Peyer's patch (tissue), 4 donors: ENCODE measurements around the gene FBXW7.

Experiments
- POLR2A ChIP-seq, 2 donors: fragments of 450-650 bp; IDR thresholded peaks; one replicate each; pipeline ENCODE4 v1.5.1; 2017; ENCODE audit warnings: antibody characterized with exemption in 2 of 2, mild to moderate bottlenecking in 2 of 2, moderate library complexity in 2 of 2
- TF ChIP-seq, protein P1 (sequence below), 6 experiments: fragments of 450-650 bp in 4 of 6; fragments of 200-600 bp in 2 of 6; sonication (generic) in 1 of 6; IDR thresholded peaks; one replicate each; pipeline ENCODE4 v1.5.1; 2017 to 2019; ENCODE audit warnings: antibody characterized with exemption in 6 of 6, mild to moderate bottlenecking in 3 of 6, moderate library complexity in 1 of 6

DNA sequence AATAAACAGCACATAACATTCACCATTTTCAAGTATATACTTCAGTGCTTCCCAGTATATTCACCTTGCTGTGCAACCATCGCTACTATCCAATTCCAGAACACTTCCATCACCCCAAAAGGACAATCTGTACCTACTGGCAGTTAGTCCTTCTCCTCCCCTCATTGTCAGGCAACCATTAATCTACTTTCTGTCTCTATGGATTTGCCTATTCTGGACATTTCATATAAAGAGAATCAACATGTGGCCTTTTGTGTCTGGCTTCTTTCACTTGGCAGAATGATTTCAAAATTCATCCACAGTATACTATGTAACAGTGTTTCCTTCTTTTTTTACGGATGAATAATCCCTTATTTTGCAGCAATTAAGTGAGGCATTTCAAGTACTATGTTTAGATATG lies 189.4 kb downstream of the FBXW7 start:
- TF ChIP-seq, protein P1, sequence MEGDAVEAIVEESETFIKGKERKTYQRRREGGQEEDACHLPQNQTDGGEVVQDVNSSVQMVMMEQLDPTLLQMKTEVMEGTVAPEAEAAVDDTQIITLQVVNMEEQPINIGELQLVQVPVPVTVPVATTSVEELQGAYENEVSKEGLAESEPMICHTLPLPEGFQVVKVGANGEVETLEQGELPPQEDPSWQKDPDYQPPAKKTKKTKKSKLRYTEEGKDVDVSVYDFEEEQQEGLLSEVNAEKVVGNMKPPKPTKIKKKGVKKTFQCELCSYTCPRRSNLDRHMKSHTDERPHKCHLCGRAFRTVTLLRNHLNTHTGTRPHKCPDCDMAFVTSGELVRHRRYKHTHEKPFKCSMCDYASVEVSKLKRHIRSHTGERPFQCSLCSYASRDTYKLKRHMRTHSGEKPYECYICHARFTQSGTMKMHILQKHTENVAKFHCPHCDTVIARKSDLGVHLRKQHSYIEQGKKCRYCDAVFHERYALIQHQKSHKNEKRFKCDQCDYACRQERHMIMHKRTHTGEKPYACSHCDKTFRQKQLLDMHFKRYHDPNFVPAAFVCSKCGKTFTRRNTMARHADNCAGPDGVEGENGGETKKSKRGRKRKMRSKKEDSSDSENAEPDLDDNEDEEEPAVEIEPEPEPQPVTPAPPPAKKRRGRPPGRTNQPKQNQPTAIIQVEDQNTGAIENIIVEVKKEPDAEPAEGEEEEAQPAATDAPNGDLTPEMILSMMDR (IDR thresholded peaks at IDR 0.05), result no peak
- TF ChIP-seq POLR2A (IDR thresholded peaks at IDR 0.05), result no peak
